ENCODE data around the gene SLC24A3.

Gene SLC24A3

DNA sequence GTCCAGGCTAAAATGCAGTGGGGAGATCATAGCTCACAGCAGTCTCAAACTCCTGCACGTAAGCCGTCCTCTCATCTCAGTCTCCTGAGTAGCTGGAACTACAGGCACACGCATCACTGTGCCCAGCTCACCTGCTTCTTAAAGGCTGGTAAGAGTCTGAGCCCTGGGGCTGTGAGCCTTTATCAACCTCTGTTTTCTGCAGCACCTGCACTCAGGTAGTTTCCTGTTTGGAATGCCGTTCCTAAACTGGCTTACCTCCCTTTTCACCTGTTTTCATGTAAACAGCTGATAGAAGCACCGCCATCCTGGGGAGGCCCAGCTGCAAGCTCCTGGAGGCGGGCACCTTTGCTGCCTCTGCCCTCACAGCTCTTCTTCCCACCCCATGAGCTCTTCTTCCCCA, 45.4 kb downstream of the SLC24A3 start:
- H2BK5ac ChIP-seq (ENCODE audit: low read depth, low read length, poor library complexity): no peak overlapping the region
- no peak overlapping the region for H4K12ac ChIP-seq (ENCODE audit: low read depth, low read length)
- no peak overlapping the region for H3K4me2 ChIP-seq (ENCODE audit: low read length)
- peak; percentile 95 to 96 for DNase-seq
- H2AK5ac ChIP-seq (ENCODE audit: low read length): no peak overlapping the region
- H3K18ac ChIP-seq (ENCODE audit: low read length): no peak overlapping the region
- H3K23ac ChIP-seq (ENCODE audit: low read length): no peak overlapping the region
- H4K8ac ChIP-seq (ENCODE audit: low read depth, low read length): no peak overlapping the region
- no peaks in the 10 kb centered on the region for H3K9me3 ChIP-seq (ENCODE audit: insufficient read depth, low read depth, low read length)
- no peak overlapping the region for H3K9ac ChIP-seq (ENCODE audit: low read length)
- H3K4ac ChIP-seq (ENCODE audit: low read depth, low read length): no peak overlapping the region
- no CpG with 5 or more reads among the region's 6 CpGs for WGBS (ENCODE audit: extremely low coverage, insufficient coverage, insufficient read length)
- no peak overlapping the region for H3K27ac ChIP-seq (ENCODE audit: low read depth, low read length)
- H2BK12ac ChIP-seq (ENCODE audit: low read length): no peak overlapping the region
- H2BK120ac ChIP-seq (ENCODE audit: insufficient read depth, low read length, poor library complexity): no peak overlapping the region
- peaks cover 2% of the 10 kb centered on the region for H3K79me1 ChIP-seq (ENCODE audit: low read length)
- no peak overlapping the region for H3K4me3 ChIP-seq (ENCODE audit: low read depth, low read length)
- H4K91ac ChIP-seq (ENCODE audit: low read depth, low read length): no peak overlapping the region
- peaks cover 2 to 7% of the 10 kb centered on the region in 2 experiments for H3K4me1 ChIP-seq (ENCODE audit: control insufficient read depth in 1 of 2, insufficient read depth in 2 of 2, low read length in 2 of 2)
- no peaks in the 10 kb centered on the region for H3K36me3 ChIP-seq (ENCODE audit: control insufficient read depth in 1 of 2, insufficient read depth in 2 of 2, low read length in 2 of 2)
- H3K79me2 ChIP-seq (ENCODE audit: control insufficient read depth, insufficient read depth, low read length, poor library complexity): no peaks in the 10 kb centered on the region
- H3K27me3 ChIP-seq (ENCODE audit: insufficient read depth, low read length): no peaks in the 10 kb centered on the region
- no peak overlapping the region for H3K14ac ChIP-seq (ENCODE audit: low read length)
- no peak overlapping the region for H2AFZ ChIP-seq (ENCODE audit: insufficient read depth, low read length, poor library complexity)

DNA sequence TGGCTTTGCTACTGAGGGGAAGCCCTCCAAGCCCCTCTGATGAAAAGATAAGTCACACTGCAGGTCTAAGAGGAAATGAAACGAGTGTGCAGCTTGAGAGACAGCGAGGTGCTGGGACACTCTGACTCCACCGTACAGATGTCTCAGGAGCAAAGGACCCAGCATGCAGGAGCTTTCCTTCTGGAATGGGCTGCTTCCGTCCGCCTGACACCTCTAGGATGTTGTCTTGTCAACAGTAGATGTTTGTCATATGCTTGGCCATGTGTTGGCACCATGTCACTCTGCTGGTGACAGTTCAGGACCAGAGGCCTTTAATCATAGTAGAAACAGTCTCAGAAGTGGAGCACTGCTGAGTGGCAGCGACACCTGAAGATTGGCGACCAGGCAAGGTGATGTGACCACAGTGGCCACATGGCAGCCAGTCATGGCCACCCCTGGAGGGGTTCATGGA, 46.7 kb downstream of the SLC24A3 start:
- Histone ChIP-seq H4K91ac (ENCODE audit: low read depth, low read length) (no peak overlapping the region), H3K27me3 (ENCODE audit: insufficient read depth, low read length) (no peaks in the 10 kb centered on the region)

GRCh38 chr20:19260412-19261090, 48.1 kb downstream of the SLC24A3 start:
- Histone ChIP-seq H3K4me3 (ENCODE audit: low read depth, low read length) (no peak overlapping the region), H2BK12ac (ENCODE audit: low read length) (no peak overlapping the region), H3K14ac (ENCODE audit: low read length) (no peak overlapping the region), H2BK120ac (ENCODE audit: insufficient read depth, low read length, poor library complexity) (no peak overlapping the region), H4K8ac (ENCODE audit: low read depth, low read length) (no peak overlapping the region), H3K18ac (ENCODE audit: low read length) (no peak overlapping the region), H2AK5ac (ENCODE audit: low read length) (no peak overlapping the region), H3K79me1 (ENCODE audit: low read length) (no peaks in the 10 kb centered on the region), H2AFZ (ENCODE audit: insufficient read depth, low read length, poor library complexity) (no peak overlapping the region), H4K91ac (ENCODE audit: low read depth, low read length) (no peak overlapping the region), H3K9ac (ENCODE audit: low read length) (no peak overlapping the region), H3K4me1 (ENCODE audit: control insufficient read depth in 1 of 2, insufficient read depth in 2 of 2, low read length in 2 of 2) (peaks cover 2 to 6% of the 10 kb centered on the region in 2 experiments), H3K27ac (ENCODE audit: low read depth, low read length) (no peak overlapping the region), H3K27me3 (ENCODE audit: insufficient read depth, low read length) (no peaks in the 10 kb centered on the region), H3K9me3 (ENCODE audit: insufficient read depth, low read depth, low read length) (no peaks in the 10 kb centered on the region), H3K23ac (ENCODE audit: low read length) (no peak overlapping the region), H3K4me2 (ENCODE audit: low read length) (no peak overlapping the region), H3K4ac (ENCODE audit: low read depth, low read length) (no peak overlapping the region), H3K79me2 (ENCODE audit: control insufficient read depth, insufficient read depth, low read length, poor library complexity) (no peaks in the 10 kb centered on the region), H3K36me3 (ENCODE audit: control insufficient read depth in 1 of 2, insufficient read depth in 2 of 2, low read length in 2 of 2) (no peaks in the 10 kb centered on the region), H4K12ac (ENCODE audit: low read depth, low read length) (no peak overlapping the region), H2BK5ac (ENCODE audit: low read depth, low read length, poor library complexity) (no peak overlapping the region)
- peak in 1 of 2 donors; percentile 30 for DNase-seq
- no CpG with 5 or more reads among the region's 9 CpGs for WGBS (ENCODE audit: extremely low coverage, insufficient coverage, insufficient read length)

More for the DNA sequence above, 46.7 kb downstream of the SLC24A3 start:
- WGBS (ENCODE audit: extremely low coverage, insufficient coverage, insufficient read length): no CpG with 5 or more reads among the region's 7 CpGs
- H3K79me1 ChIP-seq (ENCODE audit: low read length): peaks cover 2% of the 10 kb centered on the region
- H3K4me3 ChIP-seq (ENCODE audit: low read depth, low read length): no peak overlapping the region
- no peak overlapping the region for H2AFZ ChIP-seq (ENCODE audit: insufficient read depth, low read length, poor library complexity)
- no peak overlapping the region for H2BK5ac ChIP-seq (ENCODE audit: low read depth, low read length, poor library complexity)
- H2BK12ac ChIP-seq (ENCODE audit: low read length): no peak overlapping the region
- H4K8ac ChIP-seq (ENCODE audit: low read depth, low read length): no peak overlapping the region
- H3K27ac ChIP-seq (ENCODE audit: low read depth, low read length): no peak overlapping the region
- H3K23ac ChIP-seq (ENCODE audit: low read length): no peak overlapping the region
- H3K9ac ChIP-seq (ENCODE audit: low read length): no peak overlapping the region
- H4K12ac ChIP-seq (ENCODE audit: low read depth, low read length): no peak overlapping the region
- H3K18ac ChIP-seq (ENCODE audit: low read length): no peak overlapping the region
- no peaks in the 10 kb centered on the region for H3K36me3 ChIP-seq (ENCODE audit: control insufficient read depth in 1 of 2, insufficient read depth in 2 of 2, low read length in 2 of 2)
- H2AK5ac ChIP-seq (ENCODE audit: low read length): no peak overlapping the region
- no peak overlapping the region for H3K4ac ChIP-seq (ENCODE audit: low read depth, low read length)
- no peak overlapping the region for H2BK120ac ChIP-seq (ENCODE audit: insufficient read depth, low read length, poor library complexity)
- H3K14ac ChIP-seq (ENCODE audit: low read length): peak overlapping the region; percentile 42
- H3K9me3 ChIP-seq (ENCODE audit: insufficient read depth, low read depth, low read length): no peaks in the 10 kb centered on the region
- no peaks in the 10 kb centered on the region for H3K79me2 ChIP-seq (ENCODE audit: control insufficient read depth, insufficient read depth, low read length, poor library complexity)
- DNase-seq: no peak
- H3K4me2 ChIP-seq (ENCODE audit: low read length): no peak overlapping the region
- H3K4me1 ChIP-seq (ENCODE audit: control insufficient read depth in 1 of 2, insufficient read depth in 2 of 2, low read length in 2 of 2): peaks cover 2 to 7% of the 10 kb centered on the region in 2 experiments

- Histone ChIP-seq H3K79me2 (ENCODE audit: control insufficient read depth, insufficient read depth, low read length, poor library complexity) (no peaks in the 10 kb centered on the region), H2AK5ac (ENCODE audit: low read length) (no peak overlapping the region), H3K27me3 (ENCODE audit: insufficient read depth, low read length) (no peaks in the 10 kb centered on the region), H3K23ac (ENCODE audit: low read length) (no peak overlapping the region), H3K4me3 (ENCODE audit: low read depth, low read length) (no peak overlapping the region), H3K4ac (ENCODE audit: low read depth, low read length) (no peak overlapping the region), H2AFZ (ENCODE audit: insufficient read depth, low read length, poor library complexity) (no peak overlapping the region), H2BK120ac (ENCODE audit: insufficient read depth, low read length, poor library complexity) (no peak overlapping the region), H3K18ac (ENCODE audit: low read length) (no peak overlapping the region), H4K8ac (ENCODE audit: low read depth, low read length) (no peak overlapping the region), H3K9ac (ENCODE audit: low read length) (no peak overlapping the region), H3K4me2 (ENCODE audit: low read length) (no peak overlapping the region), H4K91ac (ENCODE audit: low read depth, low read length) (no peak overlapping the region), H3K79me1 (ENCODE audit: low read length) (no peaks in the 10 kb centered on the region), H3K14ac (ENCODE audit: low read length) (no peak overlapping the region), H4K12ac (ENCODE audit: low read depth, low read length) (no peak overlapping the region), H3K9me3 (ENCODE audit: insufficient read depth, low read depth, low read length) (no peaks in the 10 kb centered on the region), H3K36me3 (ENCODE audit: control insufficient read depth in 1 of 2, insufficient read depth in 2 of 2, low read length in 2 of 2) (no peaks in the 10 kb centered on the region), H2BK12ac (ENCODE audit: low read length) (no peak overlapping the region), H3K27ac (ENCODE audit: low read depth, low read length) (no peak overlapping the region), H3K4me1 (ENCODE audit: control insufficient read depth in 1 of 2, insufficient read depth in 2 of 2, low read length in 2 of 2) (peaks cover 0 to 3% of the 10 kb centered on the region in 2 experiments), H2BK5ac (ENCODE audit: low read depth, low read length, poor library complexity) (no peak overlapping the region)
- WGBS (ENCODE audit: extremely low coverage, insufficient coverage, insufficient read length): no CpG with 5 or more reads among the region's 7 CpGs
- DNase-seq: no peak
Observed at GRCh38 chr20:19264191-19264590, 51.7 kb downstream of the SLC24A3 start.
